Cardiac muscle cell (in vitro differentiated cells and primary cell): ENCODE results near the gene ESCO1. TPM values are rescaled to one million over a fixed set of nuclear protein-coding genes. Genes with fewer than 3 reads are reported as not detected.

Experiments
- DNase-seq, 2 donors: peaks; one replicate each; pipeline versions ENCODE4 v3.0.0 to v3.0.0-alpha.2; 2010 to 2017; ENCODE audit warnings: low read depth in 1 of 2, low spot score in 1 of 2
- H3K27ac ChIP-seq: fragments of 200-600 bp; sonication (generic); 2 replicates; pipeline ENCODE4 v1.5.1; 2016
- H3K27me3 ChIP-seq: fragments of 200-600 bp; sonication (generic); 2 replicates; pipeline ENCODE4 v1.6.0; 2016; ENCODE audit warnings: control low read depth
- H3K36me3 ChIP-seq: fragments of 200-600 bp; sonication (generic); 2 replicates; pipeline ENCODE4 v1.5.1; 2016; ENCODE audit warnings: control low read depth
- H3K4me1 ChIP-seq: fragments of 200-600 bp; sonication (generic); 2 replicates; pipeline ENCODE4 v1.8.1; 2017; ENCODE audit warnings: low read depth, mild to moderate bottlenecking, mixed run types
- H3K4me3 ChIP-seq: fragments of 200-600 bp; sonication (generic); 2 replicates; pipeline ENCODE4 v1.5.1; 2016; ENCODE audit warnings: mild to moderate bottlenecking
- H3K9me3 ChIP-seq: fragments of 200-600 bp; sonication (generic); 2 replicates; pipeline ENCODE4 v1.5.1; 2017; ENCODE audit warnings: low read depth, mild to moderate bottlenecking, control low read depth
- polyA plus RNA-seq: library from polyadenylated mRNA; unstranded; fragments of >200 nt; fragmentation: Nextera tagmentation; extraction: Ambion mirVana; gene quantifications from 2 replicates; pipeline ENCODE4 v1.2.1, GENCODE V29; 2016
- total RNA-seq: library from RNA; depleted of rRNA; stranded (reverse); fragments of >200 nt; gene quantifications from 2 replicates; pipeline ENCODE4 v1.2.3, GENCODE V29; 2016
- TF ChIP-seq, protein P1 (sequence below): IDR thresholded peaks from 2 replicates; pipeline ENCODE4 v1.5.1; 2012; ENCODE audit warnings: low read depth, mild to moderate bottlenecking, low read length

Gene ESCO1
- total and polyA plus RNA-seq, 2 experiments from 2014 or later = 12.2 to 18.3 TPM

- DNase-seq = peak in 1 of 2 donors; percentile 19
- TF ChIP-seq, protein P1, sequence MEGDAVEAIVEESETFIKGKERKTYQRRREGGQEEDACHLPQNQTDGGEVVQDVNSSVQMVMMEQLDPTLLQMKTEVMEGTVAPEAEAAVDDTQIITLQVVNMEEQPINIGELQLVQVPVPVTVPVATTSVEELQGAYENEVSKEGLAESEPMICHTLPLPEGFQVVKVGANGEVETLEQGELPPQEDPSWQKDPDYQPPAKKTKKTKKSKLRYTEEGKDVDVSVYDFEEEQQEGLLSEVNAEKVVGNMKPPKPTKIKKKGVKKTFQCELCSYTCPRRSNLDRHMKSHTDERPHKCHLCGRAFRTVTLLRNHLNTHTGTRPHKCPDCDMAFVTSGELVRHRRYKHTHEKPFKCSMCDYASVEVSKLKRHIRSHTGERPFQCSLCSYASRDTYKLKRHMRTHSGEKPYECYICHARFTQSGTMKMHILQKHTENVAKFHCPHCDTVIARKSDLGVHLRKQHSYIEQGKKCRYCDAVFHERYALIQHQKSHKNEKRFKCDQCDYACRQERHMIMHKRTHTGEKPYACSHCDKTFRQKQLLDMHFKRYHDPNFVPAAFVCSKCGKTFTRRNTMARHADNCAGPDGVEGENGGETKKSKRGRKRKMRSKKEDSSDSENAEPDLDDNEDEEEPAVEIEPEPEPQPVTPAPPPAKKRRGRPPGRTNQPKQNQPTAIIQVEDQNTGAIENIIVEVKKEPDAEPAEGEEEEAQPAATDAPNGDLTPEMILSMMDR = no peak
- Histone ChIP-seq H3K36me3 (peaks cover 28% of the 10 kb centered on the region), H3K4me3 (no peak overlapping the region), H3K9me3 (no peaks in the 10 kb centered on the region), H3K27ac (no peak overlapping the region), H3K27me3 (no peaks in the 10 kb centered on the region), H3K4me1 (no peaks in the 10 kb centered on the region)
Observed at GRCh38 chr18:21557607-21558253, 42.8 kb downstream of the ESCO1 start.

DNA sequence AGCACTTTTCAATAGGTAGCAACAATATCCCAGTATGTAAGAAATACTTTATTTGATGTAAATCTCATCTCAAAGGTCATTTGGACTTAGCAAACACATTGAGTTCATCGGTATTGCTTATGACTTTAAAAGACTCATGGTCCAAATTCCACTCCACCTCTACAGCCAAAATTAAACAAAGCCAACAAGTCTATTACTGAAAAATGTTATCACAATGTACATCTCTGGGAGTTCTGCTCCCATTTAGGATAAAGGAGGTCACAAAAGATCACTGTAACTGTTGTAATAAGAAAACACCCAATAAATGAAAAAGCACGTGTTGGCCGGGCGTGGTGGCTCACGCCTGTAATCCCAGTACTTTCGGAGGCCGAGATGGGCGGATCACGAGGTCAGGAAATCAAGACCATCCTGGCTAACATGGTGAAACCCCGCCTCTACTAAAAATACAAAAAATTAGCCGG, 50.0 kb downstream of the ESCO1 start:
- Histone ChIP-seq H3K27ac (no peak overlapping the region), H3K4me3 (no peak overlapping the region), H3K27me3 (no peaks in the 10 kb centered on the region), H3K9me3 (no peaks in the 10 kb centered on the region), H3K36me3 (peaks cover 12% of the 10 kb centered on the region), H3K4me1 (no peaks in the 10 kb centered on the region)
- no peak for DNase-seq
- TF ChIP-seq, protein P1 = no peak

GRCh38 chr18:21548647-21549046, 51.9 kb downstream of the ESCO1 start:
- peaks cover 14% of the 10 kb centered on the region for H3K36me3 ChIP-seq
- no peak overlapping the region for H3K27ac ChIP-seq

GRCh38 chr18:21546423-21546822, 54.1 kb downstream of the ESCO1 start:
- DNase-seq = no peak
- no peak overlapping the region for H3K4me3 ChIP-seq
- H3K27ac ChIP-seq = no peak overlapping the region
- no peaks in the 10 kb centered on the region for H3K9me3 ChIP-seq
- TF ChIP-seq, protein P1 = no peak
- H3K36me3 ChIP-seq = peaks cover 8% of the 10 kb centered on the region
- no peaks in the 10 kb centered on the region for H3K4me1 ChIP-seq
- H3K27me3 ChIP-seq = no peaks in the 10 kb centered on the region

More at GRCh38 chr18:21548647-21549046, 51.9 kb downstream of the ESCO1 start:
- Histone ChIP-seq H3K9me3 (no peaks in the 10 kb centered on the region), H3K4me1 (no peaks in the 10 kb centered on the region), H3K4me3 (no peak overlapping the region), H3K27me3 (no peaks in the 10 kb centered on the region)
- DNase-seq = no peak
- TF ChIP-seq, protein P1 = no peak

- Histone ChIP-seq H3K4me1 (no peaks in the 10 kb centered on the region), H3K36me3 (peaks cover 32% of the 10 kb centered on the region), H3K4me3 (no peak overlapping the region), H3K27me3 (no peaks in the 10 kb centered on the region), H3K9me3 (no peaks in the 10 kb centered on the region), H3K27ac (no peak overlapping the region)
- no peak for DNase-seq
- TF ChIP-seq, protein P1 = no peak
Observed at GRCh38 chr18:21538230-21538629, 62.3 kb downstream of the ESCO1 start.
